Endothelial cell of umbilical vein (primary cell): ENCODE results near the gene TMPRSS6. TPM values are rescaled to one million over a fixed set of nuclear protein-coding genes. Genes with fewer than 3 reads are reported as not detected.

Experiments
- BruUV-seq: library from RNA; stranded (reverse); fragments of 400-500 nt; replicated peaks from 2 replicates; lab custom pipeline; 2021; lab: Mats Ljungman, UMichigan
- CTCF ChIA-PET: fragments of 300-600, 350-600 bp; sonication (Branson Sonifier 250); formaldehyde crosslinking; loops from one replicate; lab custom pipeline; 2021; ENCODE audit warnings: antibody characterized with exemption, inconsistent platforms; lab: Charles Lee
- POLR2A ChIA-PET: fragments of 300-600, 350-600 bp; sonication (Branson Sonifier 250); formaldehyde crosslinking; loops from one replicate; lab custom pipeline; 2021; ENCODE audit warnings: antibody characterized with exemption, inconsistent platforms; lab: Charles Lee
- DNase-seq: peaks from one replicate; pipeline ENCODE4 v3.0.0-alpha.2; 2011; ENCODE audit warnings: low read depth, low spot score
- FAIRE-seq: peaks from 2 replicates; lab custom pipeline; 2011; peaks lifted over from hg19 to GRCh38; lab: Jason Lieb, UNC
- H2AFZ ChIP-seq: 2 replicates; pipeline ENCODE4 v1.6.0; 2012; ENCODE audit warnings: low read depth, low read length, control low read depth, inconsistent platforms
- H3K27ac ChIP-seq: 2 replicates; pipeline ENCODE4 v1.5.1; 2011; ENCODE audit warnings: low read depth, mild to moderate bottlenecking, control low read depth, low read length, moderate library complexity; ENCODE audit not compliant: insufficient read depth
- H3K27me3 ChIP-seq, 2 experiments: 2 replicates each; pipeline versions ENCODE4 v1.6.0 to v1.6.1; 2011; ENCODE audit warnings: low read length in 2 of 2, mixed read lengths in 1 of 2; ENCODE audit not compliant: control insufficient read depth in 2 of 2, insufficient read depth in 2 of 2
- H3K36me3 ChIP-seq, 2 experiments: 2 replicates in 1 of 2; 3 replicates in 1 of 2; pipeline ENCODE4 v1.5.1; 2011; ENCODE audit warnings: low read length in 2 of 2, mild to moderate bottlenecking in 1 of 2, moderate library complexity in 1 of 2; ENCODE audit not compliant: control insufficient read depth in 2 of 2, insufficient read depth in 2 of 2; ENCODE audit errors: extremely low read depth in 1 of 2
- H3K4me1 ChIP-seq: 3 replicates; pipeline ENCODE4 v1.5.1; 2011; ENCODE audit warnings: mild to moderate bottlenecking, low read length; ENCODE audit not compliant: control insufficient read depth, insufficient read depth; ENCODE audit errors: extremely low read depth
- H3K4me2 ChIP-seq: 2 replicates; pipeline ENCODE4 v1.6.1; 2011; ENCODE audit warnings: low read length, control low read depth, mixed read lengths; ENCODE audit not compliant: insufficient read depth
- H3K4me3 ChIP-seq, 3 experiments: fragments of 200-600 bp in 1 of 3; sonication (generic), shearing (Covaris generic) in 1 of 3; replicated peaks in 1 of 3; 2 replicates each; pipeline ENCODE4 v1.5.1; 2011 to 2016; ENCODE audit warnings: control low read depth in 3 of 3, low read length in 3 of 3, mild to moderate bottlenecking in 2 of 3, inconsistent platforms in 1 of 3, low read depth in 1 of 3, moderate library complexity in 1 of 3; ENCODE audit not compliant: insufficient read depth in 1 of 3
- H3K79me2 ChIP-seq: 2 replicates; pipeline ENCODE4 v1.6.0; 2012; ENCODE audit warnings: low read length, inconsistent platforms; ENCODE audit not compliant: control insufficient read depth, insufficient read depth
- H3K9ac ChIP-seq: replicated peaks from 2 replicates; pipeline ENCODE3; 2011; ENCODE audit warnings: low read length, control low read depth; ENCODE audit not compliant: insufficient read depth; ENCODE audit errors: extremely low read depth
- H3K9me1 ChIP-seq: replicated peaks from 3 replicates; pipeline ENCODE4 v1.6.0; 2011; ENCODE audit warnings: mild to moderate bottlenecking, low read length; ENCODE audit not compliant: control insufficient read depth, insufficient read depth; ENCODE audit errors: extremely low read depth
- H3K9me3 ChIP-seq: replicated peaks from 2 replicates; pipeline ENCODE4 v1.5.1; 2012; ENCODE audit warnings: low read length, inconsistent platforms; ENCODE audit not compliant: control insufficient read depth, insufficient read depth
- H4K20me1 ChIP-seq: replicated peaks from 2 replicates; pipeline ENCODE3; 2011; ENCODE audit warnings: mild to moderate bottlenecking, low read length; ENCODE audit not compliant: control insufficient read depth, insufficient read depth; ENCODE audit errors: extremely low read depth
- FOS ChIP-seq: IDR thresholded peaks from 2 replicates; pipeline ENCODE4 v1.6.1; 2011; ENCODE audit warnings: mild to moderate bottlenecking, low read length, moderate library complexity, borderline replicate concordance; ENCODE audit not compliant: insufficient read depth
- JUN ChIP-seq: IDR thresholded peaks from 2 replicates; pipeline ENCODE4 v1.6.1; 2011; ENCODE audit warnings: borderline replicate concordance, low read depth; ENCODE audit not compliant: insufficient read length, insufficient read depth
- MYC ChIP-seq: IDR thresholded peaks from one replicate; pipeline ENCODE4 v1.6.1; 2011; ENCODE audit warnings: mild to moderate bottlenecking, low read depth, low read length
- POLR2A ChIP-seq: IDR thresholded peaks from 2 replicates; pipeline ENCODE4 v1.6.1; 2012; ENCODE audit warnings: low read depth, mild to moderate bottlenecking, control low read depth, low read length
- POLR2AphosphoS5 ChIP-seq: IDR thresholded peaks from 2 replicates; pipeline ENCODE4 v1.6.1; 2012; ENCODE audit warnings: low read depth, mild to moderate bottlenecking, control low read depth, low read length, moderate library complexity; ENCODE audit not compliant: insufficient read depth
- dilution Hi-C: fragments of 300-500 bp; cut with MboI; formaldehyde crosslinking; loops from one replicate; pipeline ENCODE4 v1.15.0; 2019; ENCODE audit warnings: low sequenced_read_pairs; ENCODE audit not compliant: extremely low pct_ligation_motif_present
- intact Hi-C: fragments of 100-400 bp; cut with micrococcal nuclease; formaldehyde crosslinking; loops from one replicate; pipeline ENCODE4 v1.10.0; 2022
- polyA plus RNA-seq, 4 experiments: library from polyadenylated mRNA; depleted of rRNA in 3 of 4; stranded (reverse) in 3 of 4; unstranded in 1 of 4; fragments of >200 nt; gene quantifications; 2 replicates each; pipeline versions ENCODE4 v1.2.1 to v1.2.3, GENCODE V29; 2011 to 2012; ENCODE audit warnings: missing spikeins in 1 of 4
- total RNA-seq: library from RNA; stranded (reverse); gene quantifications from 2 replicates; pipeline ENCODE4 v1.2.3, GENCODE V29; 2021
- TF ChIP-seq, protein P1 (sequence below): IDR thresholded peaks from 2 replicates; pipeline ENCODE4 v1.6.1; 2011; ENCODE audit not compliant: insufficient read depth, insufficient read length
- TF ChIP-seq, protein P2 (sequence below), 2 donors: IDR thresholded peaks; 1 replicate in 1 of 2; 2 replicates in 1 of 2; pipeline ENCODE4 v1.5.1; 2011; ENCODE audit warnings: low read length in 2 of 2, mild to moderate bottlenecking in 2 of 2, moderate library complexity in 2 of 2, control low read depth in 1 of 2, inconsistent platforms in 1 of 2, low read depth in 1 of 2; ENCODE audit not compliant: insufficient read depth in 1 of 2; ENCODE audit errors: extremely low read depth in 1 of 2

Gene TMPRSS6
- total and polyA plus RNA-seq, 2 donors (not counting 3 experiments of a cell fraction or from before 2014, with no cell fraction given): not detected

DNA sequence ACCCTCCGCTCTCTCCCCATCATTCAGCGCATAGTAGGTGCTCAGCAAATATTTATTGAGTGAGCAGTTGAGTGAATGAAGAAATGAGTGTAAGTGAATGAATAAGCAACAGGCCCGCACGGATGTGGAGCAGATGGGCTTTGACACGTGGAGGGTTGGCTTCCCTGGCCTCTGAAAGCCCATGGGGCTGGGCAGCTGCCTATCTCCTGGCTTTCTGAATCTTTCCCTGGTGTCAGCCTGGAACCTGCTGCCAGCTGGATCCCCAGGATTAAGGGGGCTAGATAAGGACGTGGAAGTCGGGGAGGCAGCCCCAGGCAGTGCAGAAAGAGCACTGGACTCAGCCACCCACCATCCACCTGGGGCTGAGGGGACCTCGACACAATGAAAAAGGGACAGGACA lies 27.6 kb upstream of the TMPRSS6 start:
- dilution Hi-C loops (no loop called here), intact Hi-C loops (no loop called here)
- no peaks in the 10 kb centered on the region for H3K4me1 ChIP-seq
- no peak overlapping the region for H3K27ac ChIP-seq
- H3K9me1 ChIP-seq: no peaks in the 10 kb centered on the region
- H4K20me1 ChIP-seq: no peaks in the 10 kb centered on the region
- FAIRE-seq: no peak
- no peaks in the 10 kb centered on the region for H3K9me3 ChIP-seq
- TF ChIP-seq MYC: no peak
- TF ChIP-seq FOS: no peak
- no peak for TF ChIP-seq POLR2AphosphoS5
- no peak for TF ChIP-seq POLR2A
- TF ChIP-seq JUN: no peak
- TF ChIP-seq, protein P1, sequence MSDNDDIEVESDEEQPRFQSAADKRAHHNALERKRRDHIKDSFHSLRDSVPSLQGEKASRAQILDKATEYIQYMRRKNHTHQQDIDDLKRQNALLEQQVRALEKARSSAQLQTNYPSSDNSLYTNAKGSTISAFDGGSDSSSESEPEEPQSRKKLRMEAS: no peak
- TF ChIP-seq, protein P2, sequence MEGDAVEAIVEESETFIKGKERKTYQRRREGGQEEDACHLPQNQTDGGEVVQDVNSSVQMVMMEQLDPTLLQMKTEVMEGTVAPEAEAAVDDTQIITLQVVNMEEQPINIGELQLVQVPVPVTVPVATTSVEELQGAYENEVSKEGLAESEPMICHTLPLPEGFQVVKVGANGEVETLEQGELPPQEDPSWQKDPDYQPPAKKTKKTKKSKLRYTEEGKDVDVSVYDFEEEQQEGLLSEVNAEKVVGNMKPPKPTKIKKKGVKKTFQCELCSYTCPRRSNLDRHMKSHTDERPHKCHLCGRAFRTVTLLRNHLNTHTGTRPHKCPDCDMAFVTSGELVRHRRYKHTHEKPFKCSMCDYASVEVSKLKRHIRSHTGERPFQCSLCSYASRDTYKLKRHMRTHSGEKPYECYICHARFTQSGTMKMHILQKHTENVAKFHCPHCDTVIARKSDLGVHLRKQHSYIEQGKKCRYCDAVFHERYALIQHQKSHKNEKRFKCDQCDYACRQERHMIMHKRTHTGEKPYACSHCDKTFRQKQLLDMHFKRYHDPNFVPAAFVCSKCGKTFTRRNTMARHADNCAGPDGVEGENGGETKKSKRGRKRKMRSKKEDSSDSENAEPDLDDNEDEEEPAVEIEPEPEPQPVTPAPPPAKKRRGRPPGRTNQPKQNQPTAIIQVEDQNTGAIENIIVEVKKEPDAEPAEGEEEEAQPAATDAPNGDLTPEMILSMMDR (IDR thresholded peaks at IDR 0.05; ENCODE audit: extremely low read depth in 1 of 2, insufficient read depth in 1 of 2, low read depth in 1 of 2, low read length in 2 of 2): no peak
- no peaks in the 10 kb centered on the region for H3K79me2 ChIP-seq
- H3K4me3 ChIP-seq: no peak overlapping the region
- DNase-seq: no peak
- BruUV-seq: no TSS peak
- no peaks in the 10 kb centered on the region for H3K27me3 ChIP-seq
- CTCF ChIA-PET: no interaction called here
- no peaks in the 10 kb centered on the region for H3K36me3 ChIP-seq
- H2AFZ ChIP-seq: no peak overlapping the region
- H3K4me2 ChIP-seq: no peak overlapping the region
- no peak overlapping the region for H3K9ac ChIP-seq
- POLR2A ChIA-PET: no interaction called here
